ENCODE data around the gene TMEM108.

DNA sequence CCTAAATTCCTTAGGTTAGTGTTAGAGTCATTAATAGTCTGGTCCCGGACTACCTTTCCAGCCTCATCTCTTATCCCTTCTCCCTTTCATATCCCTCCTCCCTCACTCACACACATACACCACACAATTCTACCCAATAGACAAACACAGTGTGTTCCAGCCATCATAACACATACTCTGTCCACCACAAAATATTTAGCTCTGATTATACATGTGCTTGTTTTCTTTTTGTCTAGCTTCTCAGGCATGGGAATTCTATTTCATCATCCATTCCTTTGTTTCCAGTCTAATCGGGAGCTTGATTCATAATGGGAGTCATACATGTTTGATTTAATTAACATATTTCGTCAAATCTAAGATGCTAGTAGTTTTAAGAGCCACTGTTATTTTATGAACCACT, 199.8 kb downstream of the TMEM108 start:
- no peak for TF ChIP-seq POLR2AphosphoS5 (IDR thresholded peaks at IDR 0.05; ENCODE audit: borderline replicate concordance, low read depth, low read length)
- no peak for TF ChIP-seq EZH2 (IDR thresholded peaks at IDR 0.05)
